Measurements from ENCODE around the gene DDIT4.
"Not testable (repeated sequence)": the region's sequence is repeated elsewhere in the genome, so short reads cannot be mapped to it uniquely, and the experiment has no call there.

Gene DDIT4, protein sequence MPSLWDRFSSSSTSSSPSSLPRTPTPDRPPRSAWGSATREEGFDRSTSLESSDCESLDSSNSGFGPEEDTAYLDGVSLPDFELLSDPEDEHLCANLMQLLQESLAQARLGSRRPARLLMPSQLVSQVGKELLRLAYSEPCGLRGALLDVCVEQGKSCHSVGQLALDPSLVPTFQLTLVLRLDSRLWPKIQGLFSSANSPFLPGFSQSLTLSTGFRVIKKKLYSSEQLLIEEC

DNA sequence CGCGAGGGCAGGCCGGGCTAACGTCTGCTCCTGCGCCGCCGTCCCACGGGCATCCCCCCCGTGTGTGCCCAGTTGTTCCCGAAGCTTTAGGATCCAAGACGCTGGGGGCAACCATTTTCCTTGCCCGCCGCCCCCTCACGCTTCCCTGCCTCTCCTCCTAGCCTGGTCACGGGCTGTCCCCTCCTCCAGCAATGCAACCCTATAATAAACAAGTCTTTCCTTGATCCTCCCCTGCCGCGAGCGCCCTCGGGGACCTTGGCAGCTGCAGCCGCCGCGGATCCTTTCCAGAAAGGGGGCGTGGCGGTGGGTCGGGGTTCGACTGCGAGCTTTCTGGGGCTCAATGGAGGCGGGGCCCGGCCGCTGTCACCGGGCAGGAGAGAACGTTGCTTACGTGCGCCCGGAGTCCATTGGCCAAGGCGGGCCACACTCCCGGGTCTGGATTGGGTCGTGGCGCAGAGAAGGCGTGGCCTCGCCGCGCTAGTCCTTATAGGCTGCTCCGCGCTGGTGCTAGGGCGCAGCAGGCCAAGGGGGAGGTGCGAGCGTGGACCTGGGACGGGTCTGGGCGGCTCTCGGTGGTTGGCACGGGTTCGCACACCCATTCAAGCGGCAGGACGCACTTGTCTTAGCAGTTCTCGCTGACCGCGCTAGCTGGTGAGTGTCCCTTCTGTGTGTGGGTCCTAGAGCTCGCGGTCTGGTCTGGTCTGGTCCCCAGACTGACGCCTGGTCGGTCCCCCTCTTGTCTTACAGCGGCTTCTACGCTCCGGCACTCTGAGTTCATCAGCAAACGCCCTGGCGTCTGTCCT lies at the start of gene DDIT4:
Gene DDIT4 (plus strand): TSS at position 515 of the 803 bp plus-strand sequence. CDS start 293 bp downstream, outside the sequence.
- DNase-seq (ENCODE audit: low spot score): peak; percentile 97

GRCh38 chr10:72224191-72224590 lies 49.5 kb upstream of the DDIT4 start:
- DNase-seq (ENCODE audit: low spot score): not testable (repeated sequence)

GRCh38 chr10:72226418-72227027 lies 47.2 kb upstream of the DDIT4 start:
- DNase-seq (ENCODE audit: low spot score): no peak

DNA sequence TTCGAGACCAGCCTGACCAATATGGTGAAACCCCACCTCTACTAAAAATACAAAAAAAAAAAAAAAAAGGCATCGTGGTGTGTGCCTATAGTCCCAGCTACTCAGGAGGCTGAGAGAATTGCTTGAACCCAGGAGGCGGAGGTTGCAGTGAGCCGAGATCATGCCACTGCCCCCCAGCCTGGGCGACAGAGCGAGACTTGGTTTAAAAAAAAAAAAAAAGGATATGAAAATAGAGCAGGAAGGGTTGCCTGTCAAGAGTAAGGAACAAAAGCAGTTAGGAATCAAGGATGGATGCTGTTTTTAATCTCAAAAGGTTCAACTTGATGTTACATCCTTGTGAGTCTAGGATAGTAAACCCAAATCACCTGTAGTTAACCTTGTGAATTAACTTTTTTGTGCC lies 45.9 kb upstream of the DDIT4 start:
- DNase-seq (ENCODE audit: low spot score): no peak

GRCh38 chr10:72228318-72228751 lies 45.4 kb upstream of the DDIT4 start:
- no peak for DNase-seq (ENCODE audit: low spot score)

DNA sequence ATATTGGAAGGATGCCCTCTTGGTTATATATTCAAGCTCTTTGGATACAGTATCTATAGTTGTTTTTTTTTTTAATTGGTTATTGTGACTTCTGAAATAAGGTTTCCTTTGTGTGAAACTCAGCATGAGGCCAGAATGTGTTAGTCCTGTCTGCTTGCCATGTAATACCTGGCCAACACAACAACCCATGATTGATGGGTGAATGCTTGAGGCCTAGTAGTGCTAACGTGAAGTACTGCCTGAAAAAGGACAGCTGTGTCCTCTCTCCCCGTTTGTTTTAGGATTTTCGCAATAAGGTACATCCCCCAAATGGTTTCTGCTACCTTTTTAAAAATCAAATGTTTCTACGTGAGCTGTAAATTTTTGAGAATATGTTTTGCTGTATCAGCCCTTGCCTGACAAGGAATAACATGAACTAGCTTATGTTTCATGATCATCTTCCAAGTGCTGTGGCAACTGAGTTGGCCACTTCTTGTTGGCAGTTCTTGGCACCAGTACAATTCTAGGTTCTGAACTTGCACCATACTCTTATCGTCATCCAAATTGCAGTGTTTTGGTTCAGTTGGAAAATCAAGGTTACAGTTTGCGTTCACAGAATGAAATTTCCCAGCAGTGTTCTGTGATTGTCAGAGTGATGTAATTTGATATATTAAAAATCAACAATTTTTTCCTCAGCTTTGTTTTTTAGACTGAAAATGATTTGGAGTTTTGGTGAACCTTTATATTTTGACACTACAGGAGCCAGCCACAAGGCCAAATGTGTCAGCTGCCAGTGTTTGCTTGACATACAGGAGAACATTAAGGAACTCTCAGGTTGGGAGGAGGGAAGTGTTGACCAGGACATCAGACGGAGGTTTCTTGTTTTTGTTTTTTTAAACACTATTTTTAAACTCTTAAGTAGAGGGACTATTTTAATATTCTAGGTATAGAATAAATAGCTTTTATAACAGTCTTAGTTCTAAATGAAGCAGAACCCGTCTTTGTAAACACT lies 44.2 kb upstream of the DDIT4 start:
- no peak for DNase-seq (ENCODE audit: low spot score)

- DNase-seq (ENCODE audit: low spot score): no peak
Observed at GRCh38 chr10:72233621-72234020, 40.1 kb upstream of the DDIT4 start.

DNA sequence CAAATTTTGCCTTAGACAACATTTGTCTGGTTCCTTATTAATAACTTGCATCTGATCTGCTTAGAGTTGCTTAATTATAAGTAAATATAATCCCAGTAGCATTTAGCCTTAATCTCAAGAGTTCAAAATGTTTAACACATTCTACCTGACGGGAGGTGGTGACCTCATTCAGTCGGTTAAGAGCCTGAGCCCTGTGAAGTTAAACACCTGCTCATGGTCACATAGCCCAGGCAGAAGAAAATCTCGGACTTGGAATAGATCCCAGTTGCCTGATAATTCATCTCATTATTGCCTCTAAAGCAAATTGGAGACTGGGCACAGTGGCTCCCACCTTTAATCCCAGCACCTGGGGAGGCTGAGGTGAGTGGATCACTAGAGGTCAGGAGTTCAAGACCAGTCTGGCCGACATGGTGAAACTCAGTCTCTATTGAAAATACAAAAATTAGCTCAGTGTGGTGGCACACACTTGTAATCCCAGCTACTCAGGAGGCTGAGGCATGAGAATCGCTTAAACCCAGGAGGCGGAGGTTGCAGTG lies 39.1 kb upstream of the DDIT4 start:
- no peak for DNase-seq (ENCODE audit: low spot score)

DNA sequence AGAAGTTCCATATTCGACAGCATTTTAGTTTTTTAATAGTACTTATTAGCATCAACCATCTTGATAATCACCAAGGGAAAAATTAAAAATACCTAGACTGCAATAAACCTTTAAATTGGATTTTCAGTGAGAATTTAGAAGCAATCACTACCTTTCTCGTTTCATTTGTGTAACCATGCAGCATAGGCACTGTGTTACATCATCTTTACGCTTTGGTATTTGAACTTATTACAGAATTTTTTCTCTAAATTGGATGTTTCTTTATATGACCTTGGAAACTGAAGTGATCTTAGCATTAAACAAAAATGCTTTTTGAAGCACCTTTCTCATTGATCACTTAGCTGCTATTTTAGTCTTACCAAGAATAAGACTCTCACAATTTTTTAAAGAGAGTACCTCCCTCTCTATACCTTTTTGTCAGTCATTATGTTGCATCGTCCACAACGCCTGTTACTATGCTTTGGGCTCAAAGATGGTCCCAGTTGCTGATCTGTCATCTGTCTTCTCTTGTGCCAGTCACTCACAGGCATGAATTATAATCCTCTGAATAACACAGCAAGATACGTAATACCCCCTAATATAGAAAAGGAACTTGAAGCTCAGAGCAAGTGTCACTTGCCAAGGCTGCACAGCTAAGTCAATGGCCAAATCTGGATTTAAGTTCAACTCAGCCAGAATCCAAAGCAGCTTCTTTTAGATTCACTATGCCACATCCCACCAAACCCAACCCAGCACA lies 38.0 kb upstream of the DDIT4 start:
- no peak for DNase-seq (ENCODE audit: low spot score)

GRCh38 chr10:72238392-72239175 lies 35.1 kb upstream of the DDIT4 start:
- DNase-seq (ENCODE audit: low spot score): no peak

GRCh38 chr10:72239409-72239808 lies 34.3 kb upstream of the DDIT4 start:
- DNase-seq (ENCODE audit: low spot score): no peak

GRCh38 chr10:72240371-72240770 lies 33.4 kb upstream of the DDIT4 start:
- no peak for DNase-seq (ENCODE audit: low spot score)

- no peak for DNase-seq (ENCODE audit: low spot score)
Observed at GRCh38 chr10:72241691-72242252, 32.0 kb upstream of the DDIT4 start.

GRCh38 chr10:72242675-72243074 lies 31.0 kb upstream of the DDIT4 start:
- no peak for DNase-seq (ENCODE audit: low spot score)

GRCh38 chr10:72243822-72244437 lies 29.8 kb upstream of the DDIT4 start:
- DNase-seq (ENCODE audit: low spot score): no peak

GRCh38 chr10:72244573-72245038 lies 29.1 kb upstream of the DDIT4 start:
- DNase-seq (ENCODE audit: low spot score): no peak

DNA sequence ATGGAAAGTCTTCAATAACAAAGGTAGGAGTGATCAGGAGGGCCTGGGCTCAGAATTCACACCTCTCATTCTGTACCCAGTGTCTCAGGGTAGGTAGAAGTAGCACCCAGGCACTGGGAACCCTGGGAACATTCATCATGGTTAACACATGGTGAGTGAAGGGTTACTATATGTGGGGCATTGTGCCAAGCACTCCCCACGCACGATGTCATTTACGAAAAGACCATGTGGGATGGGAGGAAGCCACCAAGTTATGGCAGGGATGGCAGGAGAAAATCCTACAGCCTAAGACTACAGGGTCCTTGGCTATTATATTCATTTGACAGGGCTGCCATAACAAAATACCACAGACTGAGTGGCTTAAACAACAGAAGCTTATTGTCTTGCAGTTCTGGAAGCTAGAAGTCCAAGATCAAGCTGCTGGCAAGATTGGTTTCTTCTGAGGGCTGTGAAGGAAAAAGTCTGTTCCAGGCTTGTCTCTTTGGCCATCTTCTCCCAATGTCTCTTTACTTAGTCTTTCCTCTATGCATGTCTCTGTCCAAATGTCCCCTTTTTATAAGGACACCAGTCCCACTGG lies 27.7 kb upstream of the DDIT4 start:
- DNase-seq (ENCODE audit: low spot score): no peak

- peak; percentile 75 for DNase-seq (ENCODE audit: low spot score)
Observed at GRCh38 chr10:72248468-72249151, 25.1 kb upstream of the DDIT4 start.

Data from CD4-positive, alpha-beta T cell treated with Interleukin-15 for 4 hours (primary cell).